Measurements from ENCODE around the gene GNG3.
"Not testable (repeated sequence)": the region's sequence is repeated elsewhere in the genome, so short reads cannot be mapped to it uniquely, and the experiment has no call there.

GNG3 gene

DNA sequence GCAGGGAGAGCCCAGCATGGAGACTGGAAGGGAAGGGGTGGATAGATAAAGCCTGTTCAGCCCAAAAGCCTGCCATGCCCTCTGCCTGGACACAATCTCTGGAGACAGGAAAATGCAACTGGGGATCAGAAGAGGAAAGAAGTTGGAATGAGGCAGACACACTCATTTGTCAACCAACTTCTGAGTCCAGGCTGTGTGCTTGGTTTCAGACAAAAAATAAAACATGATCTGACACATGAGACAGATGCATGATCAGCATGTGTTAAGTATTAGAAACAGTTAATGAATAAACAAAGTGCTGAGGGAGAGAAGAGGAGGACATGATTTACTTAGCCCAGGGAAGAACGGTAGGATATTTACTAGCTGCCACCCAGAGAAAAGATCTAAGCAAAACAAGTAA, 19.0 kb upstream of the GNG3 start:
- DNase-seq = no peak

DNA sequence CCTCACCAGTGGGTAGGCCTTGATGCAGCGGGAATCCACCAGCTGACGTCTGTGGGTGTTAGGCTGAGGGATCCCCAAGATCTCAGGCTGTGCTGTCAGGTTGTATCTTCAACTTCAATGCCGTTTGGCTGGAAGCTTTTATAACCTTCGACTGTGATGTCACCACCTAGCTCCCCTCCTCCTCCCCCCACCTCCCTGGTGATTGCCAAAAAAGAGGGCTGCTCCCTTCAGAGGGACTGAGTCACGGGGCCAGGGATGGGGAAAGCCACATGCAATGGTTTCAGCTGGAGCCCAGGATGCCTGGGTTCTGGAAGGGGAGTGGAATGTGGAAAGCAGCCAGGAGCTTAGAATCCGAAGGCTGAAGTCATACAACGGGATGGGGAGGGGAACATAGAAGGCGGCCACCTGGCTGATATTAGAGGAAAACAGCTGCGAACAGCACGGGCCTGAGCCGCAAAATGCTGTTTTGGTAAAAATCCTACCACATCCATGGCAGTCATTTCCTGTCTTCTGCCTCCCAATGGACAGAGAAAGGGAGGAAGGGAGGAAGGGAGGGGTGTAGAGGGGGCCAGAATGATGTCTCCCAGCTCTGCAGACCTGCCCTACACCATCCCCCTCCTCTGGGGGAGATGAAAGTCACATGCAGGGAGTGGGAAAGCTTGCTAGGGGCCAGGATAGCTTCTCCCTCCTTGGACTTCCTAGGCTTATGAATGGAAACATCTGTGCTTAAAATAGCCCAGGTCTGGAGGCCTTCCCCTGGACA, 17.9 kb upstream of the GNG3 start, which contains the start of gene LRRN4CL:
TSS of gene LRRN4CL (minus strand) at position 110 of the 763 bp plus-strand sequence. CDS start 1,022 bp downstream, outside the sequence.
- DNase-seq = no peak

DNA sequence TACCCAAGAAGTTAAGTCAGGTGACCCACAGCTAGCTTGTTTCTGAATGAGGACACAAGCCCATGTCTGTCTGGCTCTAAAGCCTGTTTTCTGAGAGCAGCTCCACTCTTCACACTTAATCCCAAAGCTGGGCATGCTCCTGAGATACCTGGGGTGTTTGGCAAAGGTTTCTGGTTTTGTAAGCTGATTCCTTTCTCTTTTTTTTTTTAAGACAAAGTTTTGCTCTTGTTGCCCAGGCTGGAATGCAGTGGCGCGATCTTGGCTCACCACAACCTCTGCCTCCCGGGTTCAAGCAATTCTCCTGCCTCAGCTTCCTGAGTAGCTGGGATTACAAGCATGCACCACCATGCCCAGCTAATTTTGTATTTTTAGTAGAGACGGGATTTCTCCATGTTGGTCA, 13.9 kb upstream of the GNG3 start:
- not testable (repeated sequence) for DNase-seq

DNA sequence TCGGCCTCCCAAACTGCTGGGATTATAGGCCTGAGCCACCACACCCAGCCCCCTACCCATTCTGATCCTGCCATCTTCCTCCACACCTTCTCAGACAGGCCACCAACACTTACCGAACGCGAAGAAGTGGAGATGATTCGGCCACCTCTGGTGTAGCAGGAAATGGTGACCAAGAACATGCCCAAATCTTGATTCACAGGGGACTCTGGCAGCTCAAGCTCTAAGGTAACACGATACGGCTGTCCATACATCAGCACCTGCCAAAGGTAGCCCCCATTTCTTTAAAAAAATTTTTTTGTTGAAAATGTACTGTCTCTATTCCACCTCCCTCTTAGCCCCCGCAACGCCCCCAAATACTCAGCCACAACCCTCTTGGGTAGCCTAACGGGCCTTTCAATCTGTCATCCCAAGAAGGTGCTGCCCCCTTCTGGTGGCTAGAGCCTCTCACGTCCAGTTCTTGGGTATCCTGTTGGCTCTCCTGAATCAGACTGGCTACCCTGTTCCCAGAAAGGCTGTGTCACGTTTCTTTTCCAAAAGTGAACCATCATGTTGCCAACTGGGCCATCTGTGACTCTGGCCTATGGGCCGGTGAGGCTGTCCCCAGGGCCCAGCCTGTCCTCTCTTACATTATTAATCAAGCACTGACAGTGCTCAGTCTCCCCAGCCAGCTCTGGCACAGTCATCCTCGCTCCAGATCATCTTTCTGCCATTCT, 12.9 kb upstream of the GNG3 start:
- peak; percentile 29 for DNase-seq

DNA sequence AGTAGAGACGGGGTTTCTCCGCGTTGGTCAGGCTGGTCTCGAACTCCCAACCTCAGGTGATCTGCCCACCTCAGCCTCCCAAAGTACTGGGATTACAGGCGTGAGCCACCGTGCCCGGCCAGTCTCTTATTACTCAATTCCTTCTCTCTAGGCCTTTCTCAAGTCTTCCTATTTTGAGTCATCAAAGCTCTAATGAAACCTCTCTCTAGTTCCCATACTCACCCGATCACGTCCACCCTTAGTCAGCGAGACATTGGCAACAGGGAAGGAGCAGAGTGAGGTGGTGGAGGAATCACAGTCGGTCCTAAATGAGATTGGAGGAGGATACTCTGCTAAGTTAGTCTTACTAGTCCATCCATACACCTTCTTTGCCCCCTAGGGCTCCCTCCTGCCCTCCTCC, 5.2 kb upstream of the GNG3 start:
- no peak for DNase-seq

DNA sequence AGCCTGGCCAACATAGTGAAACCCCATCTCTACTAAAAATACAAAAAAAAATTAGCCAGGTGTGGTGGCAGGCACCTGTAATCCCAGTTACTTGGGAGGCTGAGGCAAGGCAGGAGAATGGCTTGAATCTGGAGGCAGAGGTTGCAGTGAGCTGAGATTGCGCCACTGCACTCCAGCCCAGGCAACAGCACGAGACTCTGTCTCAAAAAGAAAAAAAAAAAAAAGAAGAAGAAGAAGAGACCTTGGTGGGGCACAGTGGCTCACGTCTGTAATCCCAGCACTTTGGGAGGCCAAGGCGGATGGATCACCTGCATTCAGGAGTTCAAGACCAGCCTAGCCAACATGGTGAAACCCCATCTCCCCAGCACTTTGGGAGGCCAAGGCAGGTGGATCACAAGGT, 3.6 kb upstream of the GNG3 start:
- not testable (repeated sequence) for DNase-seq

DNA sequence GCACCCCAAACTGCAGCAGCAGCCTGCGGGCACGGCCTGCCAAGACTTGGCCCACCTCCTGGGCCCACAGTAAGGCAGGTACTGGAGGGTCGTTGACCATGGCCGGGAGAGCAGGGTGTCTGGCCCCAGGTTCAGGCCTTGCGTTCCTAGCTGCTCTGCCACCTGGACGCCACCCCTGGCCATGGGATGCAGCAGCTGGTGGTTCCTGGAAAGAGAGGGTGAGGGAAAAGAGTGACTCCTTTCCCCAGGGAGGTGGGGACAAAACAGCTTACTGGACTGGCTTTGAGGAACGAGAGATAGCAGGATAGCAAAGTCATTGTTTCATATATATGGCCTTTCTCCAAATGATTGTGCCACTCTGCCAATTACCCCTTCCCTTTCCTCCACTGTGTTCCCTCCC, 2.1 kb upstream of the GNG3 start:
- peak; percentile 9 for DNase-seq

DNA sequence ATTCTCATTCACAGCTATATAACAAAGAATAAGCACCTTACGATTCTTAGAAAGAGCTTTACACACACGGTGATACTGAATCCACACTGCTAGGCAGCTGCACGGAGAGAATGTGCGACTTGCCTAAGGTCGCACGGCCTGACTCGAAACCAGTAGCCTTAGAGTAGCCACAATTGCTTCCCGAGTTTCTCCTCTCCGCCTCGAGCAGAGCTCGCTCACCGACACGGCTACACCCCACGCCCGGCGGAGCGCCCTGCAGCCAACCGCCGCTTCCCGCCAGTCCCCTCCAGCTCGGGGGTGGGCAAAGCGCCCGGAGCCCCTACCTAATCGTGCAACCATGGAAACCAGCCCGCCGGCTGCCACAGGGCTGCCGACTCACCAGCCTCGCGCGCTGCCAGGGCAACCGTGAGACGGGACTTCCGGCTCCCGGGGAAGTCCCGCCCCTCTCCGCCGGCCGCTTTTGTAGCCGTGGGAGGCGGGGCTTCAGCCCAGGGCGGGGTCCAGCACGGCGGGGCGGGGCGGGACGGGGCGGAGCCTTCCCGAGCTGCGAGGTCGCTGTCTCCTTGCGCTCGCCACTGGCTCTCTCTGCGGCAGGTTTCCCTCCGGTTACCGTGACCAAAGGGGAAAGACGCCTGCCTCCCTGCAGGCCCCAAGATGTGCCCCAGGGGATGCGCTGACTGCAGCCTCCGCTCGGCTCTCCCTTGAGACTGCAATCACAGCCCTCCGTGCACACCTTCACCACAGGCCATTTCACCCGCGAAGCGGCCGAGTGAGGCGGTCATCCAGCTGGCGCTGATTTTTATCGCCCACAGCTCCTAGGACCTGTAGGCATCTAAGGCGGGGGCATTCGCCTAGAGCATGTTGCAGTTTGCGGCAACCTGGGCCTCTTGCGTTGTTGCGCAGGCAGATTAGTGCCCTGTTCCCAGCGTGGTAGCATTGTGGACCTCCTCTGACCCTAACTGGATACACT, 1.3 kb upstream of the GNG3 start:
- DNase-seq = peak; percentile 76

DNA sequence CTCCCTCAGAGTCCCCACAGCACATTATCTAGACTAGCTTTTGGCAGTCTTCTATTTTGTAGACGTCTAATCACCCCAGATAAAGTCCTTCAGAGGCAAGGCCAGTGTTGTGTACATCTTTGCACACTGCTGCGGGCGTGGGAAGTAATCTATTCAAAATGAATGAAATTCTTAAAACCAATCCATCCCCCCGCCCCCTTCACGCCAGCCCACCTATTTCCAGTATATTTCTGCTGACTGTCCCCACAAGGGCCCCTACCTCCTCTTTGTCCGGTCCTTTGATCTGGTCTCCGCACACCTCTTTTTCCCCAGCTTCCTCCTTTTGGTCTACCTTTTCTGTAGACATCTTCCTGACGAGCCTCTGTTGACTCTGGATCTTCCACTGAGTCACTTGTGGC, 627 bp upstream of the GNG3 start:
- no peak for DNase-seq

DNA sequence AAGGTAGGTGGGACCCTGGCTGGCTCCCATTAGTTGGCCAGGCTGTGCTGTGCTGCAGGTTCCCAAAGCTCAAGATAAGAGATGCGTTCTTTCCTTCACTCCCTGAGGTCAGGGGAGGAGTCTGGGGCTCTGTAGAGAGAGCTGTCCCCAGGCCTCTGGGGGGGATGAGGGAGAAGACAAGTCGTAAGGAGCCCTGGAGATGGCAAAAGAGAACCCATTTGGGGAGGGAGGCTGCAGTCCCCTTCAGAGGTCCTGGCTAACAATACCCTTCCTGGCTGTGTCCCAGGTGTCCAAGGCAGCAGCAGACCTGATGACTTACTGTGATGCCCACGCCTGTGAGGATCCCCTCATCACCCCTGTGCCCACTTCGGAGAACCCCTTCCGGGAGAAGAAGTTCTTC, 916 bp downstream of the GNG3 start:
- DNase-seq = no peak

DNA sequence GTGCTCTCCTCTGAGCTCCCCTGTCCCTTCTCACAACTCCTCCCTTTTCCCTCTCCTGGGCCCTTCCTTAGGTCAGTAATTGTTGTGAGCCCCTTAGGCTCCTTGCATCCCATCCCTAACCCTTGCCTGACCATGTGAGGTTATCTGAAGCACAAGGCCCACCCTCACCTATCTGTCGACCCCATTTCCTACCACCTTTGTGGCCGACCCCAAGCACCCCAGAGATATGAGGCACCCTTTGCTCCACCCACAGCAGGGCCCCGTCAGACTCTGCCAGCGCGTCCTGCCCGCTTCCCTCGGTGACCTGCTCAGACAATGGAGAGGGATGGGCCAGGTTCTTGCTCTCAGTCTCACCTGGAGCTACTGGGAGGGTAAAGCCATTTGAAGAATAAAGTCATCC, 1.3 kb downstream of the GNG3 start:
- DNase-seq = no peak

DNA sequence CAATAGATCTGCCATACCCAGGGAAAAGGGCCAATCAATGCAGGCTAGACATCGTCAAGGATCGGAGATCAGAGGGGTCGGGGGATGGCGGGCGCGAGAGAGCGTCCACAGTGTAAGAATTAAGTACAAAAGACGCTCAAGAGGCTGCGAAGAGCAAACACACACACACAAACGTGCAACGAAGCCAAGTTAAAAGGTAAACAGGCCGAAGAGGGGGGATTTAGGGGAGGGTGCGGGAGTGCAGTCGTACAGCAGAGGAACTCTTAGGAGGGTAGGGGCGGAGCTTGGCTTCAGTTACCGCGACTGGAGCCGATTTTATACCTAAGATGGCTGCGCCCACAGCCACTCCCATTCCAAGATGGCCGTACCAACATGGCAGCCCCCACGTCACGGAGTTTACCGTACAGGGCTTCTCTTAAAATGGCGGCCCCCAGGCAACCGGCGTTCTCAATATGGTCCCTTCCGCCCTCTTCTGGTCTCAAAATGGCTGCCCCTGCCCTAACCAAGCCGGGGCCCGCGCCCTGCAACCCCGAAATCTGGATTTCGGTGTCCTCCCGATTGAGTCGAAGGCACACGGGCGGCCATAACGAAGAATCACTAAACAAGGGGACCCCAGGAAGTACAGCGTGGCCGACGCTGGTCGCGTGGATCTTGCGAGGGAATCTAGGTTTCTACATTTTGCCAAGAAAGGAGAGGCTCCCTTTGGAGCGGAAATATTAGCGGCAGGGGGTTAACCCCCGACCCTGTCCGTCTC, 1.9 kb downstream of the GNG3 start:
- peak; percentile 92 for DNase-seq

DNA sequence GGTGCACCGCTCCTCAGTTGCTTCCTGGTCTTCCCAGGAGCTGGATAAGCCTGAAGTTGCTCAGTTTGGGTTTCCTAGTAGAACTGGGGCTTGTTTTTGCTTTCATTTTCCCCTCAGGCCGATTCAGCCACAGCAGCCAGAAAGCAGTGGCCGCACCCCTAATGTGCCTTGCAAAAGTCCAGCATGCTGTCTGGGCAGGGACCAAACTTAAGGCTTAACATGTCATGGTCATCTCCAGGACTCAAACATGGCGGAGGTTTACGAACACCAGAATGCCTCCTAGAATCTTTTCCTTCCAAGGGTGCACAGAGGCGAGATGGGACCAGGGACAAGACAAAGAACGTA, 2.5 kb downstream of the GNG3 start:
- DNase-seq = no peak

DNA sequence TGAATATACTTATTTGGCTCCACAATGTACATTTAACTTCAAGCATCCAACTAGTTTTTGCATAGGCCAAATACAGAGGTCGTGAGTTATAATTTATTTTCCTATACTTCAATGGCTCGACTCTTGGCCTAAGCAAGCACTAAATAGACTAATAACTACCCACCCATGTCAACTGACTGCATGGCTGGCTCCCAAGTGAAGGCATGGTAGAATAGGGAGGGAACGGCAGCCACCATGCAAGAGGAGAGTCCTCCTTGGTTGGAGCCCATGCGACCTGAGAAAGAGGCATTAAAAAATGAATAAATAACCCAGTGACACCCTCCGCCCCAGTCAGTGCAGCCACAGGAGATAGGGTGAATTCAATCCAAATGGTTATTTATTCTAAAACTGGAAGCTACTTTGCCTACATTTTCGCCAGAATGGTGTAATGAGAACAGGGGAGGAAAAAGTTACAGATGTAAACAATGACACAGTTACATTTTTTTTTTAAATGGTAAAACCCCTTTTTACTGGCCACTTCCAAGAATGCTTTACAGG, 4.9 kb downstream of the GNG3 start:
- DNase-seq = no peak

DNA sequence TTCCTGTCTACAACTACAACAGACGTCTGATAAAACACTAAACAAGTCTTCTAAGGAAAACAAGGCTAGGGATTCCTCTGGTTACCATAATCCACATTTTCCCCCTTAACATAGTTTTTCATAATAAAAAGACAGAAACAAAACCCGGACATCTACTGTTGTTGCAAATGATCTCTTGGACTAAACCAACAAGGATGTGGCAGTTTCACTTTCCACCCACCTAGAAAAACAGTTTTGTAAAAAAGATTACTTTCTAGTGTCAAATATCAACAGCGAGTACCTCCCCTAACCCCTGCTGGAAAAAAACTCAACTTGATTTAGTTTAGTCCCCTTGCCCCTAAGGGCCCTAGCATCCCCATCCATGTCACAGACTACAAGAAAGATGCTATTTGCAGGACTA, 5.4 kb downstream of the GNG3 start:
- DNase-seq = no peak

DNA sequence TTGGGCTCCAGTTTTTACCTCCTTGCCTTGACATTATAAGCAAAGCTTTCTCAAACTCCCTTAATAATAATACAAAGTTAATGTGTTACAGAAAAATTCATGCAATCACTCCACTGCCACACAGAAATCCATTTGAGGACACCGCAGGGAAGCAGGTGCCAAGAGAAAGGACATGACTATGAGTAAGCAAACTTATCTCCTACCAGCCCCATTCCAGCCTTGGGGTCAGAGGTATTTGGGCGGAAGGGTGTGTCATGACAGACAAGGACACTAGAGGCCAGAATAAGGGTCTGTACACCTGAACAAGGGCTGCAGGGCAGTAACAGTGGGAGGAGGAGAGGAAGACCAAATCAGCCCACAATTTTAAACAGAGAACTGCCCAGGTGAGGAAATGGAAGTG, 5.9 kb downstream of the GNG3 start:
- no peak for DNase-seq

DNA sequence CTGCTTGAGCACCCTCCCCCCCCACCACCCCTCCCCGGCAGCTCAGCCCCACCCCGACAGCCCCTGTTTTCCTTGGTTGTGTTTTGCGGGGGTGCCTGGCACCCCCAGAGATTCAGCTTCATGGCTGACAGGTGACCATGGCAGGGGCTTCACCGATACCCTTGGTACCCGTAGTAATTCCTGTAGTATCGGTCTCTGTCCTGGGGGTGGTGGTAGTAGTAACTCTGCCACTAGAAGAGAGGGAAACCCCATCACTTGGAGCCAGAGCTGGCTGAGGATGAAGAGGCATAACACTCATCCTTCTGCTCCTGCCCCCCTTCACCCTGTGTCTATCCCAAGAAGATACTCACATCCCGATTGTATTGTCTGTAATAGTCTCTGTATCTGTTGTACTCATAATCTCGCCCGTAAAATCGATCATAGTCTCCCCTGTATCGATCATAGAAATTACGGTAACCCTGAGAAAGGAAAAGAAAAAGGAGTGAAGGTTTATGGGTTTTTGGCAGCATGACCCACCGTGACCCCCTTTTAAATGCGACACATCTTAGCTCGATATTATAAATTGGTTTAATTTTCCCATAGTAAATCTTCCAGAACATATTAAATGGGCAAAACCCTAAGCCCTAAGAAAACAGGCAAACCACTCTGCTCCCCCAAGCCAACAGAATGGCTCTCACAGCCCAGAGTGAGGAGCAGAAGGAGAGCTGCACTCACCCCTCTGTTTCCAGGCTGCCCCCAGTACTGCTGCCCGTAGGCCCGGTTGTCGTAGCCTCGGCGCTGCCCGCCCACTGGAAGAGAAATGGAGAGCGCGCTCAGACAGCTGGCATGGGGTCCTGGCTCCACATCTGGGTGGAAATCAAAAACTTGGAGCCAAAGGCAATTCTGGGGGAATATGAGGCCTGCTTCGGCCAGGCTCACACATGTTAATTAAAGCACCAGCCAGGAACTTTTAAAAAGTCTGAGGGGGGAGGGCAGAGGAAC, 8.0 kb downstream of the GNG3 start:
- DNase-seq = no peak

DNA sequence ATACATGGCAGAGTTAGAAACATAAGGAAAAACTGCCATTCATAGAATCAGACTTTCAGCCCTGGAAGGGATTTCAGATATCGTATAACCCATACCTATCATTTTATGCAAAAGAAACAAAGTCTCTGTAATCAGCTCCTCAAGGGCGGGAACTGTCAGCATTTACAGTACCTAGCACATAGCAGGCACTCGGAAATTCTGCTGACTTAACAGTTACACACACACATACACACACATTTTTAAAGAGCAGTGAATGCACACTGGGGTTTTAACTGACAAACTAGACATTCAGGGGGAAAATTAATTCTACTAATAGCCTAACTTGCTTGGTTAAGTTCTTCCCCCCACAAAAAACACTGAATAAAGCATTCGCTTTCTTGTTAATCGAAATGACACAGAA, 8.7 kb downstream of the GNG3 start:
- no peak for DNase-seq

DNA sequence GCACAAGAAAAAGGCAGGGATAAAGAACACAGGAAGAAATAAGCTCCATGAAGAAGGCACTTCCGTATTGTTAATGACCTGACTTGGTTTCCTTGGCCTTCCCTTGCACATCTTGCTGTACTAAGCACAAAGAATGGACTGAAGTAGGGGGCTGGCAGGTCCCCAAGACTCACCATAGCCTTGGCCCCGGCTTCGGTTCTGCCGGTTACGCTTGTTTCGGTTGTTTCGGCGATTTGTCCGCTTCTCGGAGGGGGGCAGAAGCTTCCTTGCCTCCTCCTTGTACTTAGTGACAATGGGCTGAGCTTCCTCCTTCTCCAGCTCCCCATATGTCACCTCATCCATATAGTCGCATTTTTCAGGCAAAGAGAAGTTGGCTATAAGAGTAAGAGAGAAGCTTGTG, 9.3 kb downstream of the GNG3 start:
- DNase-seq = no peak

DNA sequence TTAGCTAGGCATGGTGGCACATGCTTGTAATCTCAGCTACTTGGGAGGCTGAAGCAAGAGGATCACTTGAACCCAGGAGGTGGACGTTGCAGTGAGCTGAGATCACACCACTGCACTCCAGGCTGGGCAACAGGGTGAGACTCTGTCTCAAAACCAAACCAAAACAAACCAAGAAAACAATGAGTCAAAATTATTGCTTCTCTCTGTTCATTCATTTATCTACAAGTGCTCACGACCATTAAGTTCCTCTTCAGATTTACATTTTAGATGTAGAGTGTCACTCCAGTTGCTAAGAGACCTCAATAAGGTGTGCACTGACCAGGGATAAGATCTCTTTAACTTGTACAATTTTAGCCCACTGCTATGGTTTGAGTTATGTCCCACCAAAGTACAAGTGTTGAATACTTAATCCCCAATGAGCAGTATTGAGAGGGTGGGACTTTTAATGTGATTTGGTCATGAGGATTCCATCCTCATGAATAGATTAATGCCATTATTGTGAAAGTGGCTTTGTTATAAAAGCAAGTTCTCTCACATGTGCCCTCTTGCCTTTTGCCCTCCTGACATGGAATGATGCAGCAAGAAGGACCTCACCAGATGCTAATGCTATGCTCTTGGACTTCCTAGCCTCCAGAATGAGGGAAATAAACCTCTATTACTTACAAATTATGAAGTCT, 12.0 kb downstream of the GNG3 start:
- DNase-seq = no peak

DNA sequence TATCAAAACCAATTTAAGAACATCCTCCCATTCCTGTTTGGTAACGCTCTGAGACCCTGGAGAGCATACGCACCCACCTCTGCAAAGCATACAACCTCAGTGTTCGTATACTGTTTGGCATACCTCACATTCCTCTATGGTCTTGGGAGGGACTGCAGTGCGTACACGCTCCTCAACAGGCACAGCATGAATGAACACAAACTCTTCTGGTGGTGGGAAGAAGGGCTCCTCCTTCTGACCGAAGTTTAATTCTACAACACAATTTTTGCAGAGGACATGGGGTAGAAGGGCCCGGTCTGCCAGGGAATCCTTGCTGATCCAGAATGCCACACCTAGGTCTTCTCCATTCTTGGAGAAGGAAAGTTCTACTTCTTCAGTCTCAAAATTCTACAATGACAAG, 14.5 kb downstream of the GNG3 start:
- no peak for DNase-seq
